ENCODE results near the gene CSNK2B.

The CSNK2B gene

GRCh38 chr6:31639043-31639442 lies 26.8 kb upstream of the CSNK2B start:
- no peak for DNase-seq

GRCh38 chr6:31639449-31639861 lies 26.4 kb upstream of the CSNK2B start:
- no peak for DNase-seq

- DNase-seq = no peak
These were observed 25.3 kb upstream of the CSNK2B start for GRCh38 chr6:31640612-31641011.

- DNase-seq = no peak
These were observed 24.5 kb upstream of the CSNK2B start for GRCh38 chr6:31641370-31641769.

- DNase-seq = no peak
These were observed 22.9 kb upstream of the CSNK2B start for GRCh38 chr6:31642798-31643570.

GRCh38 chr6:31643818-31644454 lies 21.9 kb upstream of the CSNK2B start:
- no peak for DNase-seq

- no peak for DNase-seq
These were observed 20.6 kb upstream of the CSNK2B start for GRCh38 chr6:31645325-31645724.

- peak; percentile 61 for DNase-seq
These were observed 14.2 kb upstream of the CSNK2B start for GRCh38 chr6:31651602-31652191.

- no peak for DNase-seq
These were observed 12.8 kb upstream of the CSNK2B start for GRCh38 chr6:31652925-31653724.

GRCh38 chr6:31654574-31655348 lies 11.1 kb upstream of the CSNK2B start:
- no peak for DNase-seq

GRCh38 chr6:31655349-31656237 lies 10.3 kb upstream of the CSNK2B start, which contains the start of gene APOM:
TSS of gene APOM (plus strand) at chr6:31655894. CDS start at chr6:31655967, 73 bp downstream.
- no peak for DNase-seq

- no peak for DNase-seq
These were observed 8.3 kb upstream of the CSNK2B start for GRCh38 chr6:31657406-31658157.

- DNase-seq = no peak
These were observed 7.7 kb upstream of the CSNK2B start for GRCh38 chr6:31658158-31658688.

- no peak for DNase-seq
These were observed 6.8 kb upstream of the CSNK2B start for GRCh38 chr6:31658983-31659648.

- no peak for DNase-seq
These were observed 6.1 kb upstream of the CSNK2B start for GRCh38 chr6:31659649-31660380.

GRCh38 chr6:31660381-31661261 lies 5.3 kb upstream of the CSNK2B start, which contains the start of gene C6orf47:
TSS of gene C6orf47 (minus strand) at chr6:31660778. CDS start at chr6:31659947, 831 bp downstream.
- DNase-seq = peak; percentile 70

- no peak for DNase-seq
These were observed 4.4 kb upstream of the CSNK2B start for GRCh38 chr6:31661262-31662123.
